CD4-positive, alpha-beta T cell treated with Interleukin-15 for 4 hours (primary cell): ENCODE data around the gene CDPF1.

Experiments
- DNase-seq: peaks from one replicate; pipeline ENCODE4 v3.0.0-alpha.2; 2020; ENCODE audit warnings: low spot score

CDPF1 gene

GRCh38 chr22:46256358-46256958 lies 6.4 kb upstream of the CDPF1 start:
- DNase-seq: no peak

GRCh38 chr22:46251816-46252380 lies 1.8 kb upstream of the CDPF1 start:
- peak; percentile 12 for DNase-seq

GRCh38 chr22:46251266-46251665 lies 1.2 kb upstream of the CDPF1 start:
- no peak for DNase-seq

- no peak for DNase-seq
Observed at GRCh38 chr22:46250783-46251125, 661 bp upstream of the CDPF1 start.

GRCh38 chr22:46247443-46247975 lies 2.6 kb downstream of the CDPF1 start:
- DNase-seq: no peak

DNA sequence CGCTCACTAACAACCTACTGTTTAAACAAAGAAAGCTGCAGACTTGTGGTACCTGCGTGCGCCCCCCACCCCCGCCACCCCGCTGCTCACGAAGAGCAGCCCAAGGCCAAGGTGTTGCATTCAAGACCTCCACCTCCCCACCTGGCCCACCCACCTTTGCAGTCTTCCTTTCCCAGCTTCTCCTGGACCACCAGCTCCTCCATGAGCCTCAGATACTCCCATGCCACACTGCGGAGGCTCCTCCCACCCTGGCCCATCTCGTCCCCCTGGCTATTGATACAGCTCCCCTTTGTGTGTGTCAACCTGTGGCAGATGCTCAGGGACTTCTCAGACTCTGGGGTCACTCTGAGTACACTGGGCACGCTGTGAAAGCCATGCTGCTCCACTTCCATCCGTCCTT lies 3.9 kb downstream of the CDPF1 start:
- DNase-seq: no peak

DNA sequence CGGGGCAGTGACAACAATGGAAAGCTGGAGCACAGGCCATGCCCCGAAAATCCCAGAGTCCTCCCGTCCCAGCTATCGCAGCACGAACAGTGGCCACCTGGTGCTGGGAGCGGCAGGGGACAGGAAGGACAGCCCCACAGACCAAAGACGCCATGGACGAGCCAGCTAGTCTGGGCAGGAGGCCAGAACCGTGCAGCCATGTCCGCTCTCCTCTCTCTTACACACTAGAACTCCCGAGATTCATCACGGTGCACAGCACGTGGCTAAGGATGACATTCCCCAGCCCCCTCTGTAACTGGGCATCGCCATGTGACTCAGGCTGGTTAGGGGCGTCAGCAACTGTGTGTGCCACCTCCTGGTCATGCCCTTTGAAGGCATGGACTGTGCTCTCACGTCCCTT lies 4.6 kb downstream of the CDPF1 start:
- DNase-seq: no peak

- no peak for DNase-seq
Observed at GRCh38 chr22:46244771-46245170, 5.3 kb downstream of the CDPF1 start.

- DNase-seq: no peak
Observed at GRCh38 chr22:46242076-46242475, 8.0 kb downstream of the CDPF1 start.

- DNase-seq: no peak
Observed at GRCh38 chr22:46241396-46242007, 8.6 kb downstream of the CDPF1 start.

DNA sequence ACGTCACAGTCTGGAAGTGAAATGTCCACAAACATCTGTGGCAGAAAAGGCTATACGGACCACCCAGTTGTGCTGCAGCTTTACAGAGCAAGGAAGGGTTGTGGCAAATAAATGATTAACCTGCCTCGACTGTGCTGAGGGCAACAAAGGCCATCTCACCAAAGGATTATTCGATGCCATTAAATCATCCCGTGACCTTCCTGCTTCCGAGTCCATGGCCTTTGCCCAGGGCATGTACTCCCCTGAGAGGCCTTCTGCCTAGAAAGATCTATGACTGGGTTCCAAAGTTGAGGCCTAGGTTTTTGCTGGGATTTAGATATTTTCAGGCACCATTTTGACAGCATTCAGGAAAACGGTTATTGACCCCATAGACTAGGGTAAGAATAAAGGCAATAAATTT lies 9.2 kb downstream of the CDPF1 start:
- DNase-seq: no peak

DNA sequence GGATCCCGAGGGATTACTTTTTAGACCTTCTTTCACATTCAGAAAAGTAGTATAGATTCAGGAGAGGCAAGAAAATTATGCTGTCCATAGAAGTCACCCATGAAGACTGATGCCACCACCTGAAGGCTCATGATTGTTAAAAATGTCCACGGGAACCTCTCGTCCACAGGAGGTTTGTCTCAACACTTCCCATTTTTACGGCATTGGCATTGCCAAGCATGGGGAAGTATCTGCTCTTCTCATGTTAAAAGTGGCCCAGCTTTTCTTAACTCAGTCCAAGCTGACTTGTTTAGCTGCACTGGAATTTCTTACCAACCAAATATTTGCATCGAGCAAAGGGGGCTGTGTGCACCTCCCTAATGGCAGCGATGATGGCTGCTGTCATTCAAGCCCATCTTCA lies 9.6 kb downstream of the CDPF1 start:
- DNase-seq: no peak

- DNase-seq: no peak
Observed at GRCh38 chr22:46240073-46240472, 10.0 kb downstream of the CDPF1 start.

DNA sequence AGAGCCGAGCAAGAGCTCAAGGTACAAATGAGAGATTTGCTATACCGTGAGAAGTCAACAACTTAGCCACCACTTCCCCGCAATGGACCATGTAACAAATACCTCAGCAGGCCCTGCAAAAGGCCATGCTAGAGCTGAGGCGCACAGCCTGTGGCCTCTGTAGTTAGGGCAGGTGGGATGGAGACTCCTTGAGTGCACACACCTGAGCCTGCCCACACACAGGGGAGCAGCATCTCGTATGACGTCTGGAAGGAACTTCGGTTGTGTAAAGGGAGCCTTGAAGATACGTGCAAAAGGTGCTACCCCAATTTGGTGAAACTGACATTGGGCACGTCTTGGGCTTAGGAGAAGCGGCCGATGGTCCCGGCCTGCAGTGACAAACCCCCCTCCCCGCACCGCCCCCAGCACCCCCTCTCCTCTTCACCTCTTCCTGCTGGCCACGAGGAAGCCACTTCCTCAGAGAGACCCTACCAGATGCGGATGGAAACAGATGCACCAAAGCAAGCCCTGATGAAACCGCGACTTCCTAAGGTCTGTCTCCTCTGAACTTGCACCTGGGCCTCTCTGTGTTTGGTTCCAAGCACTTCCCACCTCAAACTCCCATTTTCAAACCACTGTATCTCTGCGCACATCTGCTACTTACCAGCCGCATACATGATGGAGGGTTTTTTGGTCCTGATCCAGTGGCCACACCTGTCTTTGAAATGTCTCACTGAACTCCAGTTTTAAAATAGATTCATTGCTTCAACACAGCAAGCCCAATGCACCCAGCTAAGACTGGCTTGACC lies 10.6 kb downstream of the CDPF1 start:
- no peak for DNase-seq

GRCh38 chr22:46238541-46238940 lies 11.6 kb downstream of the CDPF1 start:
- no peak for DNase-seq

- no peak for DNase-seq
Observed at GRCh38 chr22:46237453-46238124, 12.5 kb downstream of the CDPF1 start.

DNA sequence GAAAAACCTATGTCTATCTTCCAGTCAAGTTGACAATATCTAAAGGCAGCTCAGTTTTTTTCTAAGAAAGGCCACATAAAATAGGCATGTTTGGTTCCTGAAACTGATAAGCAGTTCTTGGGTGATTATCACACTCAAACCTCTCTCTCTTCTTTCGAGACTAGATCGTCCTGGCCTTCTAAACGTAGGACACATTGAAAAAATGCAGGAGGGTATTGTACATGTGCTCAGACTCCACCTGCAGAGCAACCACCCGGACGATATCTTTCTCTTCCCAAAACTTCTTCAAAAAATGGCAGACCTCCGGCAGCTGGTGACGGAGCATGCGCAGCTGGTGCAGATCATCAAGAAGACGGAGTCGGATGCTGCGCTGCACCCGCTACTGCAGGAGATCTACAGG lies 15.1 kb downstream of the CDPF1 start:
- DNase-seq: no peak

GRCh38 chr22:46233231-46233630 lies 16.9 kb downstream of the CDPF1 start:
- no peak for DNase-seq

- no peak for DNase-seq
Observed at GRCh38 chr22:46230262-46230901, 19.7 kb downstream of the CDPF1 start.

DNA sequence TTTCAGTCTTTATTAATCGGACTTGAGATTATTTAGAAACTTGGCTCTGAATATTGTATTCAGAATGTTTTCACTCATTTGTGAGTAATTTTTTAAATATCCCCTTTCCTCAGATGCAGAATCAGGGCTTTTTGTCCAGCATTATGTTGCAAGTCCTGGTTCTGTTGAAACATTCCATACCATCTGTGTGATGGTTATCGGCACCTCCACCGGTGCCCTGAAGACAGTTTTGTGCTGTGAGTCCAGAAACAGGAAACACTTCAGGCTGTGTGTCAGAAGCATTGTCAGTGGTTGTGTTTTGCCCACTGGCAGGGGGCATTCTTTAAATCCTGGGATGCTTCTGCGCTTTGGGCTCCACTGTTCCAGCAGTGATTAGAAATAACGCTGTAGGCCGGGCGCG lies 20.4 kb downstream of the CDPF1 start:
- no peak for DNase-seq

DNA sequence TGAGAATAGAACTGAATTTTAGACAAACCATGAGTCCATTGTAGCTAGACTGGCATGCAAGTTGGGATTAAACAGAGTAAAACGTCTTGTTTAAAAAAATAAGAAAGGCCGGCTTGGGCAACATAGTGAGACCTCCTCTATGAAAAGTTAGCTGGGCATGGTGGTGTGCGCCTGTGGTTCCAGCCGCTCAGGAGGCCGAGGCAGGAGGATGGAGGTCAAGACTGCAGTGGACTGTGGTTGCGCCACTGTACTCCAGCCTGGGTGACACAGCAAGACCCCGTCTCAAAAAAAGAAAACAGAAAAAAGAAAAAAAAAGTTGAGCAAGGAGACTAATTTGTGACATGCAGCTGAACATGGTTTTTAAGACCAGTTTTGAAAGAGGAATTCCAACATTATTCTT lies 23.5 kb downstream of the CDPF1 start:
- no peak for DNase-seq

DNA sequence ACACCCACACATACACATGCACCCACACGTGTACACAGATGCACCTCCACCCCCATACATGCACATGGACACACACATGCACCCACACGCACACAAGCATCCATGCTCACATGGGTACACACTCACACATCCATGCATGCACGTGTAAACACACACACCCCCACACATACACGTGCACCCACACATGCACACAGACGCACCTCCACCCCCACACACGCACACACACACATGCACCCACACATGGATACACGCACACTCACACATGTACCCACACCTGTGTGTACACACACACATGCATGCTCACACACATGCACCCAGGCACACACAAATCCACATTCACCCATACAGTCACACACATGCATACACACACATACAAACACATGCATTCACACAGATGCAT lies 24.5 kb downstream of the CDPF1 start:
- DNase-seq: no peak
